ENCODE results near the gene SLIT1.

The SLIT1 gene

DNA sequence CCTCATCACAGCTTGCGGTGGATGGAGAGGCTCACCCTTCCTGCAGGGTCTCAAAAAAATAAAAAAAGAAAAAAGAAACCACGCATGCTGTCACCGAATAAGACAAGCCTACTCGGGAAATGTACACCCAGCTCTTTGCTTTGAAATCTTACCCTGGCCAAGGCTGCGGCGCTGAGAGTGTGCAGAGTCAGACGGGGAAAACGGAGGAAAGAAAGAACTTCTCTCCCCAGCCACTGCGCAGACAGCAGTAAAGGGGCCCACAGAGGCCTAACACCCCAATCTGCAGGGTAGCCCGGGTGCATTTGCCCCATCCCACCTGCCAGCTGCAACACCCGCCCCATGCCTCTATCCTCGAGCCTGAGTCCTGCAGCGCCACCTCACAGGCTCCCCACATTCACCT lies 14.8 kb downstream of the SLIT1 start:
- no peak for DNase-seq (ENCODE audit: low spot score)
- TF ChIP-seq, protein P1, sequence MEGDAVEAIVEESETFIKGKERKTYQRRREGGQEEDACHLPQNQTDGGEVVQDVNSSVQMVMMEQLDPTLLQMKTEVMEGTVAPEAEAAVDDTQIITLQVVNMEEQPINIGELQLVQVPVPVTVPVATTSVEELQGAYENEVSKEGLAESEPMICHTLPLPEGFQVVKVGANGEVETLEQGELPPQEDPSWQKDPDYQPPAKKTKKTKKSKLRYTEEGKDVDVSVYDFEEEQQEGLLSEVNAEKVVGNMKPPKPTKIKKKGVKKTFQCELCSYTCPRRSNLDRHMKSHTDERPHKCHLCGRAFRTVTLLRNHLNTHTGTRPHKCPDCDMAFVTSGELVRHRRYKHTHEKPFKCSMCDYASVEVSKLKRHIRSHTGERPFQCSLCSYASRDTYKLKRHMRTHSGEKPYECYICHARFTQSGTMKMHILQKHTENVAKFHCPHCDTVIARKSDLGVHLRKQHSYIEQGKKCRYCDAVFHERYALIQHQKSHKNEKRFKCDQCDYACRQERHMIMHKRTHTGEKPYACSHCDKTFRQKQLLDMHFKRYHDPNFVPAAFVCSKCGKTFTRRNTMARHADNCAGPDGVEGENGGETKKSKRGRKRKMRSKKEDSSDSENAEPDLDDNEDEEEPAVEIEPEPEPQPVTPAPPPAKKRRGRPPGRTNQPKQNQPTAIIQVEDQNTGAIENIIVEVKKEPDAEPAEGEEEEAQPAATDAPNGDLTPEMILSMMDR (IDR thresholded peaks at IDR 0.05; ENCODE audit: extremely low read depth, missing control alignments) = no peak

DNA sequence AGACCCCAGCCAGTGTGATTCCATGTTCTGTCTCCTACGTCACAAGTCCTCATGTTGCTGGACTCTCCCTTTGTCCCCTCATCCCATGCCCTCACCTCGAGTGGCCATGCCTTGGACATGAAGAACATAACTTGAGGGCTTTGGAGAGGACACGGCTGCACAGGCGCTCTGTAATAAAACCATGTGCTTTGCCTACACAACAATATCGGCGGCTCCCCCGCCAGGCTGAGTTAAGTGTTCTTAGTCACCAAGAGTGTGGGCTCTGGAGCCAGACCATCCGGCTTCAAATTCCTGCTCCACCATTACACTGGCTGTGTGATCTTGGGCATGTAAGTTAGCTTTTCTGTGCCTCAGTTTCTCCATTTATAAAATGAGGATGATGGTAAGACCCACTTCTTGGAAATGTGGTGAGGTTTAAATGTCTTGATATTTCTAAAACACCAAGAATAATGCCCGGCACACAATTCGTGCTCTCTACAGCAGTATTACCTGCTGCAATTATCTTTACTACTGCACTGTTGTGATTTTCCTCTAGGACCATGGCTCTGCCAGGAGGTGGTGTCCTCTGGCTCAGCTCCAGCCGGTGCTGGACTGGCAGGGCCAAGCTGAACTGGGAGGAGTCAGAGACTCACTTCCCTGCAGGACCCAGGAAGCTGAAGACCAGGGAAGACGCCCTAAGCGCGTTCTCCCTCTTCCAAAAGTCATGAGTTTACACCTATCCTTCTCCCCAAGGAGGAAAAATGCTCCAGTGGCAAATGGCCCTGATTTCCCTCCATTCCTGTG lies 15.7 kb downstream of the SLIT1 start:
- no peak for DNase-seq (ENCODE audit: low spot score)
- TF ChIP-seq, protein P1 (IDR thresholded peaks at IDR 0.05; ENCODE audit: extremely low read depth, missing control alignments) = no peak

DNA sequence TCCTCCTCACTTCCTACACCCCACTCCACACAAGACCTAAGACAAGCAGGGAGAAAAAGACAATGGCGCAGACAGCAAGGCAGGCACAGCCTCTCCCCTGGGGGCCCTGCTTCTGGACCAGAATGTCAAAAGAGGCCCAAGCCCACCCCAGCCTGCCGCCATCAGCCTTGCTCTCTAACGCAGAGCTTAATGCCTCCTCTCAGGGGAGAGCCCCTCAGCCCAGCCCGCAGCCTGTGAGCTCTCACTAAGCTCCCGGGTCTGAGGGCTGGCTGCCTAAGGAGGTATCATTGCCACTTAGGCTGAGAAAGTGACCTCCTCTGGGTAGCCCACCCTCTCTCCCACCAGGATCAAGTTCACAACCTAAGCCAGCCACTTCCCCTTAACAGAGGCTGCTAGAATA lies 16.7 kb downstream of the SLIT1 start:
- DNase-seq (ENCODE audit: low spot score) = no peak

DNA sequence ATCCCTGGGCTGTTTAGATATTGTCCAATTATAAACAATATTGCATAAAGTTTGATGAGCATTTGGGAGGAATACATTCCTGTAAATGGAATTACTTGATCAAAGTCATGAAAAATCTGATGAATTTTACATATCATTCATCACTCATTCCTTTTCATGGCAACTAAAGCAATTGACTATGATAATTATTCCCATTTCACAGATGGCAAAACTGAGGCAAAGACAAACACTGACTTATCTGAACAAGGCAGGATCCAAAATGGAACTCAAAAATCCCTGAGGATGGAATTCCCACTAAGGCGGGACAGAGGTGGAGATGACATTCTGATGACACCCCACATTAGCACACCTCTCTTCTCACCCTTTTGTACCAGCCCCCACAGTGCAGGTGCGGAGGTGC lies 17.1 kb downstream of the SLIT1 start:
- TF ChIP-seq, protein P1 (IDR thresholded peaks at IDR 0.05; ENCODE audit: extremely low read depth, missing control alignments) = no peak
- DNase-seq (ENCODE audit: low spot score) = no peak

More for the DNA sequence above, 16.7 kb downstream of the SLIT1 start:
- TF ChIP-seq, protein P1 (IDR thresholded peaks at IDR 0.05; ENCODE audit: extremely low read depth, missing control alignments) = no peak

DNA sequence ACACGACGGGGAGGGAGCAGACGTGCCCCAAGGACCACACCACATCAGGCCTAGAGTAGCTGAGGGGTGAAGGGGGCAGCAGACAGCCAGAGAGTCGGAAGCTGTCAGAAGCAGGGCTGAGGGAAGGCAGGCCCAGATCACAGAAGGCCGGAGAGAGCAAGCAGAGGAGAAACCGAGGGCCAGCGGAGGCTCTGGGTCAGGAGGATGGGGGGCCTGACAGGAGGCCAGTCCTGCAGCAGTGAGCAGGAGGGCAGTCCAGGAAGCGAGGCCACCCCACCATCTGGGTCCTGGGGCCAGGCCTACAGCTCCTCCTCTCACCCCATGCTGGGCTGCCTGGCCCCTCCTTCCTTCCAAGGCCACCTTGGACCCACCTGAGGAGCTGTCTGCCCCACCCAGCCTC lies 20.3 kb downstream of the SLIT1 start:
- TF ChIP-seq, protein P1 (IDR thresholded peaks at IDR 0.05; ENCODE audit: extremely low read depth, missing control alignments) = no peak
- no peak for DNase-seq (ENCODE audit: low spot score)

DNA sequence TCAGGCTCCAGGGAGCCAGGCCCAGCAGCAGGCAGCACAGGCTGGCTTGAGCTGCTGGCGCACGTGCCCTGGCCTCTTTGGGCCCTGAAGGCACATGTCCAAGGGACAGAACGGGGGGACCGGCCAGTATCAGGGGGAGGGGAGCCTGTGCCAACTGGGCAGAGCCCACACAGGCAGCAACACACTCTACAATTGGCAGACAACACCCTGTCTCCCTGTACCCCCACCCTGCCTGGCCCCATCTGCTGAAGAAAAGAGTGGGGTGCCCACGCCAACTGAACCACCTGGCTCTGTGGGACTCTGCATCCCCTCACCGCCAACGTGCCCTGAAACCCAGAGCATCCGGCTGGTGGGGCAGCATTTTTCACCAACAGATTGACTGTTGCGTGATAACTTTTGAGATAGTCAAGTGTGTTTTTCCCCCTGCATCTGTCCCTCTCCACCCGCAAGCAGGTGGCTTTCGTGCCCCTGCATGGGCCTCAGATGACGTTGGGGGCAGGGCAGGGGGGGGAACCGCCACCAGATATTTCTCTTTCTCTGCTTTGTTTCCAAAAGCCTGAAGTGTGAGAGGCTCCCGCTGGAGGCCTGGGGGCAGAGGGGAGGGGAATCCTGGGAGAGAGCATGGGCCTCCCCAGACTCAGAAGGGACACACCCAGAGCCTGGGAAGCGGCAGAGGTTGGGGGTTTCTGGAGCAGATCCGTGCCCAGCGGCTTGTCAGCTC lies 21.8 kb downstream of the SLIT1 start:
- no peak for DNase-seq (ENCODE audit: low spot score)
- TF ChIP-seq, protein P1 (IDR thresholded peaks at IDR 0.05; ENCODE audit: extremely low read depth, missing control alignments) = no peak

DNA sequence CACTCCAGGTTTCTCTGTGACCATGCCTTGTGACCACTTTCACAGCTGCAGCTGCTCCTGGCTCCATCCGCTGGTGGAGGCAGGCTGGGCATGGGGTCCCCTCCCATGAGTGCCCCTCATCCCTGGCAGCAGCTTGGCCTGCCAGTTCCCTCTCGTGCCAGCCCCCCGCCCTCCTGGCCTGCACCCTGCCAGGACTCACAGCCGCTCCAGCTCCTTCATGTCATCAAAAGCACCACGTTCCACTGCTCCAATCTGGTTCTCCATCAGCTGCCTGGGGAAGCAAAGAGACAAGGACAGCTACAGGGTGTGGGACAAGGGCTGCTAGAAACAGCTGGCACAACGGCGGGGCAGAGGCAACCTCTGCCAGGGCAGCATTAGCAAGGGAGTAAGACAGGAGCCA lies 22.6 kb downstream of the SLIT1 start:
- TF ChIP-seq, protein P1 (IDR thresholded peaks at IDR 0.05; ENCODE audit: extremely low read depth, missing control alignments) = no peak
- DNase-seq (ENCODE audit: low spot score) = no peak
